Right lobe of liver (tissue), 6 donors: ENCODE results near the gene GNB1L. TPM values are rescaled to one million over a fixed set of nuclear protein-coding genes. Genes with fewer than 3 reads are reported as not detected.
A peak's percentile ranks its signal among the peaks of the same experiment; 100 is the strongest.

Experiments used
- ATAC-seq, 4 donors: fragments of 200-7000 bp; cut with Tn5 transposase; one replicate each; pipeline ENCODE4 v1.9.1; 2020; ENCODE audit warnings: mild to moderate bottlenecking in 4 of 4, moderate library complexity in 4 of 4
- DNase-seq, 3 donors: peaks; one replicate each; pipeline ENCODE4 v3.0.0-alpha.2; 2020
- H3K27ac ChIP-seq, 3 donors: fragments of 200-600 bp; one replicate each; pipeline ENCODE4 v1.8.0; 2022
- H3K27me3 ChIP-seq, 2 donors: fragments of 200-600 bp; one replicate each; pipeline ENCODE4 v1.8.0; 2022
- H3K36me3 ChIP-seq, 4 donors: fragments of 200-600 bp; sonication (generic) in 1 of 4; one replicate each; pipeline versions ENCODE4 v1.5.1 to v1.8.0; 2017 to 2022; ENCODE audit warnings: control low read depth in 1 of 4
- H3K4me1 ChIP-seq, 4 donors: fragments of 200-600 bp; sonication (generic) in 1 of 4; one replicate each; pipeline versions ENCODE4 v1.5.1 to v1.8.0; 2017 to 2022; ENCODE audit warnings: control low read depth in 1 of 4
- H3K4me3 ChIP-seq, 3 donors: fragments of 200-600 bp; one replicate each; pipeline ENCODE4 v1.8.0; 2022
- H3K9me3 ChIP-seq, 4 donors: fragments of 200-600 bp; sonication (generic) in 1 of 4; one replicate each; pipeline versions ENCODE4 v1.5.1 to v1.8.0; 2017 to 2022; ENCODE audit warnings: control low read depth in 1 of 4
- CTCF ChIP-seq, 4 donors: fragments of 200-600 bp in 3 of 4; fragments of 450-650 bp in 1 of 4; IDR thresholded peaks; one replicate each; pipeline versions ENCODE4 v1.5.1 to v1.8.0; 2016 to 2022; ENCODE audit warnings: antibody characterized with exemption in 4 of 4, mild to moderate bottlenecking in 2 of 4
- POLR2A ChIP-seq: fragments of 450-650 bp; IDR thresholded peaks from one replicate; pipeline ENCODE4 v1.6.1; 2017; ENCODE audit warnings: antibody characterized with exemption, mild to moderate bottlenecking
- WGBS: methylation state at CpG from one replicate; pipeline ENCODE4 v1.1.6; 2018; ENCODE audit warnings: low coverage, low lambda C conversion rate; ENCODE audit not compliant: insufficient coverage; ENCODE audit errors: missing lambda C conversion rate; 5-methylcytosine and 5-hydroxymethylcytosine counted together
- intact Hi-C, 2 donors: fragments of 100-400 bp; cut with DNase I; formaldehyde crosslinking; loops; one replicate each; pipeline versions ENCODE4 v1.11.2 to v1.14.1; 2022
- total RNA-seq, 6 experiments: library from RNA; depleted of rRNA in 2 of 6; stranded (reverse); fragments of >200 nt in 2 of 6; fragmentation: NEBNext Ultra II Directional in 3 of 6; extraction: Animal tissue kit (Norgen Biotek cat#: 25700) in 3 of 6; gene quantifications; one replicate each; pipeline versions ENCODE4 v1.1.0 to v1.2.4, GENCODE V29; 2016 to 2023
- donor health status: DM: no; HTN: yes; CAD: no.
- donor health status: DM: no; HTN: no; CAD: no.
- donor health status: DM: no; HTN: no; CAD: no.
- donor health status: DM: no; HTN: yes; CAD: no.
- donor health status: DM: no; HTN: yes; CAD: no.

The GNB1L gene
- total RNA-seq, 6 experiments from 2014 or later: 1.4 to 3.2 (median 2.7) TPM

GRCh38 chr22:19786264-19786585, 68.4 kb downstream of the GNB1L start:
- Histone ChIP-seq H3K27me3 (no peaks in the 10 kb centered on the region), H3K36me3 (no peaks in the 10 kb centered on the region), H3K4me3 (no peak overlapping the region), H3K9me3 (no peaks in the 10 kb centered on the region), H3K27ac (no peak overlapping the region), H3K4me1 (no peaks in the 10 kb centered on the region)
- intact Hi-C loops: loop anchor here in 1 of 2 donors (10.0 kb wide), 1 partner anchor 109 kb away; no protein-coding TSS in a partner anchor
- 85% methylated on average over 3 of the region's 6 CpGs for WGBS
- no peak for ATAC-seq
- DNase-seq: peak in 1 of 3 donors; percentile 5
- TF ChIP-seq POLR2A (no peak), CTCF (IDR thresholded peaks at IDR 0.05) (no peak)

- WGBS: 100% methylated on average over 2 of the region's 22 CpGs
Observed at GRCh38 chr22:19785461-19786263, 69.0 kb downstream of the GNB1L start.

DNA sequence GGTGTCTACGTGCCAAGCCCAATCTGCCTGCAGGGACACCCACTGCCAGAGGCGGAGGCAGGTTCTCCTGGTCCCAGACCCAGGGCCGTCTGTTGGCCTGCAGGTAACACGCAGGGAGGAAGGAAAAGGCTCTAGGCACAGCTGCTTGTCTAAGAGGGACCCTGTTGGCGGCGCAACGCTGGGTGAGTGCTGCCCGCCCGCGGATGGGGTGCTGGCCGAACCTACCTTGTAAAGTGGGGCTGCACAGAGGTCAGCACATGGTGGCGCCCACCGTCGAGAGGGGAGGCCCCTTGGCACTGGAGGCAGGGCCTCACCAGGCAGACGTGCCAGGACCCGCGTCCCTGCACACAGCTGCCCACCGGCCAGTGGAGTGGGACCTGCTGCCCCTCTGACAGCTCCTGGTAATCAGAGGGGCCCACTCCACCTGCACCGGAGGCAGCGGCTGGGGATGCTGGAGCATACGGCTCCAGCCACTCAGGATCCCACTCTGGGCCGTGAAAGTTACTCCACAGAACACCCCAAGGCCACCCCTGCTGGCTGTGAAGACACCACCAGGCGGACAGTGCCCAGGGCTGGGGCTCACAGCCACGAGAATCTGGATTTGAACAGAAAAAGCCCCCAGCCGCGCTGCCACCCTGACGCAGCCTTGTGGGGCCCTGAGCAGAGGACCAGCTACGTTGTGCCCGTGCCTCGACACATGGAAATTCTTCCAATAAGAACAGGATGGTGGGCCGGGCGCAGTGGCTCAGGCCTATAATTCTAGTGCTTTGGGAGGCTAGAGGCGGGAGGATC, 70.1 kb downstream of the GNB1L start:
- intact Hi-C loops: loop anchor here in 1 of 2 donors (10.0 kb wide), 1 partner anchor 110 kb away; no protein-coding TSS in a partner anchor
- WGBS: 100% methylated on average over 1 of the region's 33 CpGs
- Histone ChIP-seq H3K4me1 (no peaks in the 10 kb centered on the region), H3K27me3 (no peaks in the 10 kb centered on the region), H3K9me3 (no peaks in the 10 kb centered on the region), H3K4me3 (no peak overlapping the region), H3K27ac (no peak overlapping the region), H3K36me3 (no peaks in the 10 kb centered on the region)
- TF ChIP-seq POLR2A (no peak), CTCF (IDR thresholded peaks at IDR 0.05) (no peak)
- ATAC-seq: no peak
- DNase-seq: peak in 1 of 3 donors; percentile 49

More at GRCh38 chr22:19785461-19786263, 69.0 kb downstream of the GNB1L start:
- no peaks in the 10 kb centered on the region for H3K36me3 ChIP-seq
- DNase-seq: peak in 1 of 3 donors; percentile 13
- H3K27ac ChIP-seq: no peak overlapping the region
- no peaks in the 10 kb centered on the region for H3K27me3 ChIP-seq
- intact Hi-C loops: loop anchor here in 1 of 2 donors (10.0 kb wide), 1 partner anchor 109 kb away; no protein-coding TSS in a partner anchor
- TF ChIP-seq CTCF (IDR thresholded peaks at IDR 0.05) (no peak), POLR2A (no peak)
- H3K4me3 ChIP-seq: no peak overlapping the region
- ATAC-seq: no peak
- no peaks in the 10 kb centered on the region for H3K4me1 ChIP-seq
- no peaks in the 10 kb centered on the region for H3K9me3 ChIP-seq

DNA sequence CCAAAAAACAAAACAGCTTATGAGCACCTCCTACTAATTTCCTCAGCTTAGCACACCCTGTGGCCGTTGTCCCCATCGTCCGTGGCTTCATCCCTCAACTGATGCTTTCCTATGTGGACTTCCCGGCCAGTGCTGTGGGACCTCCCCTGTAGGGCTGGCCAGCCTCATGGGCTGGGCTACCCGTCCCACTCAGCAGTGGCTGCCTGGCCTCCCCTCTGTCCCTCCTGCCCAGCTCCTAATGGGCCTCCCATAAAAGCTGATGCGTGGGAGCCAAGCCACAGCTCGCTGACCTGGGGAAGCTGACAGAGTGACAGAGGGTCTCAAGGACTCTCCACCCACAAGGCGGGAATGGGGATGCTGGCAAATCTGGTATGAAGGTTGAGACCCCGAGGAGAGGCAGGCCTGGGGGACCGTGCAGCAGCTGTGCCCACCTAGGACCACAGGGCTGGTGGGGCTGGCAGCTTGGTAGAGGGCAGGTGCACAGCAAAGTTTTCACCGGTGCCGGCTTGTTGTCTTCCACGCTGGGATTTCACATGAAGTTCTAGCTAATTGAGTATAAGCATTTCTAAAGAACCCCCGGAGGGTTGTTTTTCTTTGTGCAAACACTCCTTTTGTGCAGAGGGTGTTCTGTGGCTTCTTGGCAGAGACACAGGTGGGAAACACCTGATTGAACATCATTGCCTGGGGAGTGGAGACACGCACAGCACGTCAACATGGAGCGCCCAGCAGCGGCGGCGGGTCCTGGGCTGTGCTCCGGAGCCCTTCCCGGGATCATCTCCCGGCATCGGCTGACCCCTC, 70.9 kb downstream of the GNB1L start:
- H3K9me3 ChIP-seq: no peaks in the 10 kb centered on the region
- no peak overlapping the region for H3K27ac ChIP-seq
- H3K4me1 ChIP-seq: no peaks in the 10 kb centered on the region
- H3K36me3 ChIP-seq: no peaks in the 10 kb centered on the region
- DNase-seq (no peak), ATAC-seq (no peak)
- no peaks in the 10 kb centered on the region for H3K27me3 ChIP-seq
- no peak for TF ChIP-seq CTCF (IDR thresholded peaks at IDR 0.05)
- no peak for TF ChIP-seq POLR2A
- 75% methylated on average over 4 of the region's 24 CpGs for WGBS
- H3K4me3 ChIP-seq: no peak overlapping the region
- intact Hi-C loops: loop anchor here in 1 of 2 donors (10.0 kb wide), 1 partner anchor 111 kb away; no protein-coding TSS in a partner anchor
